Middle frontal gyrus (tissue), 1 donor: ENCODE data around the gene S100A5.
A peak's percentile ranks its signal among the peaks of the same experiment; 100 is the strongest.
"Not testable (repeated sequence)": the region's sequence is repeated elsewhere in the genome, so short reads cannot be mapped to it uniquely, and the experiment has no call there.

Experiments used
- DNase-seq: peaks from one replicate; pipeline ENCODE4 v3.0.0-alpha.2; 2015; ENCODE audit warnings: low spot score; ENCODE audit errors: extremely low spot score

Gene S100A5

DNA sequence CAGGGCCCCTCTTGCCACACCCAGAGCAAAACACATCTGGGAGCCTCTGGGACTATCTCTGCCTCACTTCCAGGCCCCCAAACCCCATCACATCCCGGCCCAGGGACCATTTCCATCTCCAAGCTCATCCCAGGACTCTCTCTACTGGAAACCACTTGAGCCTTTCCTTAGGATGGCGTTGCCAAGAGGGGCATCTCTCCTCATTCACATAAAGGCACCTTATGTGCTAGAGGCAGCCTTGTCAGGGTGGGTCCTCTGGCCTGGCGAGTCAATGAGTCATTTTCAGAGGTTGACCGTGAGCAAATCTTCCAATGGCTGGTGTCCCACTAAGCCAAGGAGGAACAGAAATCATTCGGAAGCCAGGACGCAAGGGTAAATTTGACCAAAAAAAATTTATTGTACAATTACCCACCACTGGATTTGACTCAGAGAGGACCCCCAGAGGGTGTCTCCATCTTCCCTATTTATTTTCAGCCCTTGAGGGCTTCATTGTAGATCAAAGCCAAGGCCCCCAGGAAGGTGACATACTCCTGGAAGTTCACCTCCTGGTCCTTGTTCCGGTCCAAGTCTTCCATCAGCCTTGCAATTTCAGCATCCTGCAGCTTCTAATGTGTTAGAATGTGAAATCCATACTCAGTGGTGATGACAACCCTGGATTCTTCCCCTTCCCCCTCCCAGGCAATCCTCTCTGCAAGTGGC lies 6.4 kb downstream of the S100A5 start:
- no peak for DNase-seq

DNA sequence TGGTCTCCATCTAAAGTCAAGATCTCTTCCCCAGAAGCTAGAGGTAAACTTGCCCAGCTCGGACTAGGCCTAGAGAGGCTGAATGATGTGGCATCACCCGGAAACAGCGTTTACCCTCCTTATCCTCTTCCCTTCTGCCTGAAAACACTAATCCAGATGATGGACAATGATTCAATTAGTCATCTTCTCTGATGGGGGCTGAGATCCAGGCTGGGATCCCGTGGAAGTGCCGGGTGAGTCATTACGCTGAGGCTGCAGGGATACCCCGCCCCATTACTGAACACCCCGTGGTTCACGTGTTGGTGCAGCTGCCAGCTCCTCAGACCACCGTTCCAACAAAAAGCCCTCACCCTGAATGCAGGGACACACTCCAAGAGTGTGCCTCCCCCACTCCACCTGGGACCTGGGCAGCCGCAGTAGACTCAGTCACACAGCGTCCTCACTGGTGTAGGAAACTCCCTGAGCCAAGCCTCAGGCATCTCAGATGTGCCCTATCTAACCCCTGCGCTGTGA lies 7.0 kb downstream of the S100A5 start:
- no peak for DNase-seq

DNA sequence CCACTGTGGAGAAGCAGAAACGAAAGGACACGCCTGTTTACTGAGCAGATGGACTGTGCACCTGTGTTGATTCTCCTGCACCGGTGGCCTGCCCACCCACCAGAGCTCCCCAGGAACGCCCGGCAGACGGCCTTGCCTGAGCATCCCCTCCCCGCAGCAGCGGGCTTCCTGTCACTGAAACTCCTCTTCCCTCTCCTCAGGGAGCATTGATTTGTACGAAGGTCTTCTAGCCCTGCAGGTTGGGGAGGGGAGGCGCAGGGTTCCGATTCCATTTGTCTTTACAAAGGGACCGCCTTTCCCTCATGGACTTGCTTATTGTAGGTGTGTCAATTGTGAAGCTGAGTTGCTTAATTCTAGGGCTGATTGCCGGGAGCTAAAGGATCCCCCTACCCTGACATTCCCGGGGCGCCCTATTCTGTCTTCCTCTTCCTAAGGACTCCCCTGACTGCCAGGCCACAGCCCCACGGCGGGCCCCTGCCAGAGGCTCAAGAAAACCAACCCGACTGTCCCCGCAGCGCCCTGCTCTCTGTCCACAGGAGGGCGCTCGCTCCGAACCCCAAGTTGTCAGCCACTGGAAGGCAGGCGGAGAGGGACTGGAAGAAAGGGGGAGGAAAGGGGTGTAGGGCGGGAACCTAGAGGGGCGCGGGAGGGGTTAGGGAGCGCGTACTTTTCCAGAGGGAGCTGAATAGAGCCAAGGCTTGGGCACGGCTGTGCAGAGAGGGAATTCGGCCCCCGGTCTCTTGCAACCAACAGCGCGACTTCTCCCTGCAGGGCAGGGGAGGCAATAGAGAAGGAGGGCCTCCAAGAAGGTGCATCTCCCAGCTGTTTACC lies 7.8 kb downstream of the S100A5 start:
- DNase-seq, result peak; percentile 30

DNA sequence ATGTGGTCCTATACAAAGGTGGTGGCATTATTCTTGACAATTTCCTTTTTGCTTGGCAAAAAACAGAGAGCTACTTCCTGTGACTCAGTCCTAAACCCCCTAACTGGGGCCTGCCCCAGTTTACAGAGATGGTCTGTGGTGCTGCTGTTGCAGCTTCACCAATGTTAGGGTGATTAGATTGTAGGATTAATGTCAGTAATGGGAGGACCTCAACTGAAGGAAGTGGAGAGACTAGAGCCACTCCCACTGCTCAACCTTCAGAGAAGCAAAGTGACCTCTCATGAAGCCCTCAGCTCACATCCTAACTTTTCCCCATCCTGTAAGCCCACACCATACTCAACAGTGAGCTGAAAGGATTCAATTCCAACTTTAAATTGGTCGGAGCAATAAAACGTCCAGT lies 8.6 kb downstream of the S100A5 start:
- no peak for DNase-seq

DNA sequence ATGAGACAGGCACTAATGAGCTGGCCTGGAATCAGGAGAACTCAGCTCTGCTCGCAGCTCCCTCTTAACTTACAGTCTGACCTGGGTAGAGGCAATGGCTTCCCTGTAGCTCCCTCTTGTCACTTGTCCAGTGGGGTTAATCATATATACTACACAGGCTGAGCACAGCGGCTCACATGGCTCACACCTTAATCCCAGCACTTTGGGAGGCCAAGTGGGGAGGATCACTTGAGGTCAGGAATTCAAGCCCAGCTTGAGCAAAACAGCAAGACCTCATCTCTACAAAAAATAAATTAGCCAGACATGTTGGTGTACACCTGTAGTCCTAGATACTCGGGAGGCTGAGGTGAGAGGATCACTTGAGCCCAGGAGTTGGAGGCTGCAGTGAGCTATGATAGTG lies 9.1 kb downstream of the S100A5 start:
- DNase-seq, result no peak

DNA sequence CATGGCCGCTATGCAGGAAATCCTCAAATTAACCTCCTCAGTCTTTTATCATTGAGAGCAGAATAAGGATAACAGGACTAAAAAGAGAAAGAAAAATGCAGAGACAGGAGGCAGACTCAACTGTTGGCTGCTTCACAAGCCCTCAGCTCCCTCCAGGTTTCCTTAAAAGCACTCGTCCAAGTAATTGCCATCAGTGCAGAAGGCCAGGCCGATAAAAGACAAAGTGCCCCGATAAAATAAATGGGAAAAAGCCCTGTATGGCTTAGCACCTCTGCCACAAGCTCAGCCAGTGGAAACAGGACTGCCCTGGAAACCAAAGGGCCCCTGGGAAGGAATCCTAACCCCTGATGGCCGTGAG lies 13.1 kb downstream of the S100A5 start:
- no peak for DNase-seq

DNA sequence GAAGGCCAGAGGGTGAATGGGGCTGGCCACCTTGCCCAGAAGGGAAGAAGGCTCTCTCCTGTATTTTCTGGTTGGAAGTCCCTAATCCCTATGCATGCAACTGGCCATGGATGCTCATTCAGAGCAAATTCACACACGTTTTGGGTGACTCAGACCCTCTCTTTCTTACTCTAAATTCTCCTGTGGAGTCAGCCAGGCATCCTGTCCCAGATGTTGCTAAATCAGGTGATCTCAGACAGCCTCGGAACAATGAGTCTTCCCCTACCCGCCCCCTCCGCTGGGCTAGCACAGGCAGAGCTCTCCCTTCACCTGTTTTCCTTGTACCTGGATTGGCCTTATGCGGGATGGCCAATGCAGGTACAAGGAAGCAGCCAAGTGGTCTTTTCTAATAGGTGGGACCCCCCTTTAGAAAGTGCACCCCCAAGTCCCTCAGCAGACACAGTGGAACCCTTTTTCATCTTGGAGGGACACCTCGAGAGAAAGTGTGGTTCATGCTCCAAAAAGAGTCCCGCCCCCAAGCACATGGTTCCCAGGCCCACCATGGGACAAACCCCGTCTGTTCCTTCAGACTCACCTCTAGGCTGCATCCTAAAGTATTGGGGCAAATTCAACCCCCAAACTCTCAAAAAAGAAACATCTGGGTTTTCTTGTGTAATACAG lies 13.6 kb downstream of the S100A5 start:
- DNase-seq, result no peak

DNA sequence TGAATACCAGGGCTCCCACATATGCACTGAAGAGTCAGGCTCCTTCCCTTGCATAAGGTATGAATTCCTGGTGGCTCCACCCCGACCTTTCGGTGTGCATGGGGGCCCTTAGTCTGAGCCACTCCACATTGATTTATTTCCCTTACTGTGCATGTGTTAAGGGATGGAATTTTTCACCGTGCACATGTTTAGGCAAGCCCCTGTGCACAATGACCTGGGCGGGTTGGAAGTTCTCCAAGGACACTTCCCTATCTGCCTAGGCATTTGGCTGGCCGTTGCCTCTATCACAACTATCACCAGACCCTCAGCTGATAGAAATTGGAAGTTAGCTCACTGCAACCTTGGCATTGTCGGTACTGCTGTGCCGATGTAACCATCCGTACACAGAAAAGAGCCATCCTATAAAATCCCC lies 14.6 kb downstream of the S100A5 start:
- no peak for DNase-seq

DNA sequence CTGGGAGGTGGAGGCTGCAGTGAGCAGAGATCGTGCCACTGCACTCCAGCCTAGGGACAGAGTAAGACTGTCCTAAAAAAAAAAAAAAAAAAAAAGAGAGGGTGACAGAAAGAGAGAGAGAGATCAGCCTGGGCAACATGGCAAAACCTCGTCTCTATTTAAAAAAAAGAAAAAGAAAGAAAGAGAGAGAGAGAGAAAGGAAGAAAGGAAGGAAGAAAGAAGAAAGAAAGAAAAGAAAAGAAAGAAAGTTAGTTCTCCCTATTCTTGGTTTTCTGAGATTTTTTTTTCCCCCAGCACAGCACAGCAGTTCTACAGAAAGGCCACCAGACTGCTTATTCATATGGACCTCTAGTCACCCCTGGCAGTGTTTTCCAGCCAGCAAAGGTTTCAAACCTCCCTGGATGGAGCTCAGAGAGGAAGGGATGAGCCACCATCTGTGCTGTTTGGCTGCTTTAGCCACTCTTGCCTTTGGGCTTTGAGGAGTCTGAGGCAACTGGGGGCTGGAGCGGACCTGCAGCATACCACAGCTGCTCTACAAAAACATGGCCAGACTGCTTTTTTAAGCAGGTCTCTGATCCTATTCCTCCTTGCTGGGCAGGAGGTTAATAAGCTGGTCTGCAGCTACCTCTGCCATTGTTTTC lies 15.5 kb downstream of the S100A5 start:
- no peak for DNase-seq

DNA sequence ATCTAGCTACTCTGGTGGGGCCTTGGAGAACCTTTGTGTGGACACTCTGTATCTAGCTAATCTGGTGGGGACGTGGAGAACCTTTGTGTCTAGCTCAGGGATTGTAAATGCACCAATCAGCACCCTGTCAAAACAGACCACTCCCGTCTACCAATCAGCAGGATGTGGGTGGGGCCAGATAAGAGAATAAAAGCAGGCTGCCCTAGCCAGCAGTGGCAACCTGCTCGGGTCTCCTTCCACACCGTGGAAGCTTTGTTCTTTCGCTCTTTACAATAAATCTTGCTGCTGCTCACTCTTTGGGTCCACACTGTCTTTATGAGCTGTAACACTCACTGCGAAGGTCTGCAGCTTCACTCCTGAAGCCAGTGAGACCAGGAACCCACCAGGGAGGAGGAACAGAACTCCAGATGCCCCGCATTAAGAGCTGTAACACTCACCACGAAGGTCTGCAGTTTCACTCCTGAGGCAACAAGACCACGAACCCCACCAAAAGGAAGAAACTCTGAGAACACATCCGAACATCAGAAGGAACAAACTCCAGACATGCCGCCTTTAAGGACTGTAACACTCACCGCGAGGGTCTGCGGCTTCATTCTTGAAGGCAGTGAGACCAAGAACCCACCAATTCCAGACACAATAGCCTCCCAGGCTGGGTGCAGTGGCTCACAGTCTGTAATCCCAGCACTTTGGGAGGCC lies 18.2 kb downstream of the S100A5 start:
- not testable (repeated sequence) for DNase-seq

DNA sequence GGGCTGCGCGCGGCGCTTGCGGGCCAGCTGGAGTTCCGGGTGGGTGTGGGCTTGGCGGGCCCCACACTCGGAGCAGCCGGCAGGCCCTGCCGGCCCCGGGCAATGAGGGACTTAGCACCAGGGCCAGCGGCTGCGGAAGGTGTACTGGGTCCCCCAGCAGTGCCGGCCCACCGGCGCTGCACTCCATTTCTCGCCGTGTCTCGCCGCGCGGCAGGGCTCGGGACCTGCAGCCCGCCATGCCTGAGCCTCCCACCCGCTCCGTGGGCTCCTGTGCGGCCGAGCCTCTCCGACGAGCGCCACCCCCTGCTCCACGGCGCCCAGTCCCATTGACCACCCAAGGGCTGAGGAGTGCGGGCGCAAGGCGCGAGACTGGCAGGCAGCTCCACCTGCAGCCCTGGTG lies 18.9 kb downstream of the S100A5 start:
- not testable (repeated sequence) for DNase-seq

DNA sequence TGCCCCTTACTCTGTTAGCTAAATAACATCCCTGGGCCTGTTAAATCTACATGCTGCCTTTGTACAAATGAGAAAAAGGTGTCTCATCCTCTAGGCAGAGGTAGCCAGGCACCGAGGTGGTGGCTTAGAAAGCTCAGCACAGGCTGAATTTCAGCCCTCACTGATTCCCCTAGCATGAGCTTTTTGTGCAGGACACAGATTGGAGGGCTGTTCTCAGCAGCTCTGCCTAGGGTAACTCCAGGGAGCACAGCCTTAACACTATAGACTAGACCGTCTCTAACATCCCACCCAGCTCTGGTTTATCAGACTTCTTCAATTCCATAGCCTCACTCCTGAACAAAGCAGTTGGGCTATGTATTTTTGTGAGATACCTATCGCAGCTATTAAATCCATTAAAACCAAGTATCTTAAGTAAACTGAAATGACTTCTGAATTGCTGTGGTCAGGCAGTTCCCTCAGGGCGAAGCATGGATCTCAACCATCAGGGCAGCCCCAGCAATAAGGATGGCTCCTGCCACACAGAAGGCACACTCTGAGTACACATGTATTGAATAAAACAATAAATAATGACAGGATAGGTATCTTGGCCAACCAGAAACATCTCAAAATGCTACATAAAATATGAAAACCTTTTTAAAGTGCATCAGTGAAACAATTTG lies 19.8 kb downstream of the S100A5 start:
- DNase-seq, result no peak

DNA sequence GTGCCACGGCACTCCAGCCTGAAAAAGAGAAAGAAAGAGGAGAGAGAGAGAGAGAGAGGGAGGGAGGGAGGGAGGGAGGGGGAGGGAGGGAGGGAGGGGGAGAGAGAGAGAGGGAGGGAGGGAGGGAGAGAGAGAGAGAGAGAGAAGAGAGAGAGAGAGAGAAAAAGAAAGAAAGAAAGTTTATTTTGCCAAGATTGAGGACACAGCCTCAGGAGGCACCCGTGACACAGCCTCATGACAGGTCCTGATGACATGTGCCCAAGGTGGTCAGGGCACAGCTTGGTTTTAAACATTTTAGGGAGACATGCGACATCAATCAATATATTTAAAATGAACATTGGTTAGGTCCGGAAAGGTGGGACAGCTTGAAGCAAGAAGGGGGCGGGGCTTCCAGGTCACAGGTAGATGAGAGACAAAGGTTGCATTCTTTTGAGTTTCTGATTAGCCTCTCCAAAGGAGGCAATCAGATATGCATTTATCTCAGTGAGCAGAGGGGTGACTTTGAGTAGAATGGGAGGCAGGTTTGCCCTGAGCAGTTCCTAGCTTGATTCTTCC lies 20.5 kb downstream of the S100A5 start:
- not testable (repeated sequence) for DNase-seq

DNA sequence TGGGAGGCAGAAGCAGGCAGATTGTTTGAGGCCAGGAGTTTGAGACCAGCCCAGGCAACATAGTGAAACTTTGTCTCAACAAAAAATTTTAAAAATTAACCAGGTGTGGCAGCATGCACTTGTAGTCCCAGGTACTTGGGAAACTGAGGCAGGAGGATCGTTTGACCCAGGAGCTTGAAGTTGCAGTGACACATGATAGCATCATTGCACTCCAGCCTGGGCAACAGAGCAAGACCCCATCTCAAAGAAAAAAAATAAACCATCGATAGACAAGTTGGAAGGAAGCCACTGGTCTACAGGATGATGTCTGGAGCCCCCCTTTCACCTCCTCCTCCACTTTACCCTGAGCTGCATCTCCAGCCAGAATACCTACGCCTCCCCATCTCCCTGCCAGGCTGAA lies 21.5 kb downstream of the S100A5 start:
- DNase-seq, result no peak

DNA sequence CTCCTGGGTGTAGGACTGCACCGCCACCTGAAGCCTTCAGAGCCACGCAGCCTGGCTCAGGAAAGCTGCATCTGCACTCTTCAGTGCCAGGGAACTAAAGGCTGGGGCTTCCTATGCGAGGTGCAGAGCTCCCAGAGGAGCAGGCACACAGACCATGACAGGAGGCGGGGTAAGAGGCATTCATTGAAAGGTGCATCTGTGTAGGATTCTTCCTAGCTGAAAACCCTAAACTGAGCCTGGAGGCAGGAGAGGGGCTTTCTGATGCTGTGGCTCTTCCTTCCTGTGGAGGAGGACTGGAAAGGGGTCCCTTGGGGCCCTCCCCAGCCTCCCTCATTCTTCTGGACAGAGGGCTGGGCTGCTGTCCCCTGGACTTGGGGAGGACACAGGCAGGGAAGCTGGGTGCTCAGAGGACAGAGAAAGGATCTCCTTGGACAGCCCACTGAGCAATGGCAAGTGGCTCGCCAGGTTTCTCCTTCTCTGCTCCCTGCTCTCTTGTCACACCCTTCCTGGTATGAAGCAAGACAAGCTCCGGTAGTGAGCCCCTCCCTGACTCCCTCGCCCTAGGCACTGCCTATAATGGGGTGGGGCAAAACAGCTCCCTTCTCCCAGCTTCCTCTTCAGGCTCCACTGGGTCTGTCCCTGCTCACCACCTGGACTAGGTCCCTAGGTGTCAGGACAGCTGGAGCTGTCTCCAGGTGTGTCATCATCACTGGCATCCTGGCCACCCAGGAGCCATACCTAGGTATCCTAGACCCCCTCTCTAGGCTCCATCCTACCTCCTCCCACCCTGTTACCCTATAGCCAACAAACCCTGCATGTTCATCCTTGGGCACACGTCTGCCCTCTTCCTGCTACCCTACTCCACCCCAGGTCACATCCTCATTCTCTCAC lies 25.0 kb downstream of the S100A5 start:
- DNase-seq, result no peak

DNA sequence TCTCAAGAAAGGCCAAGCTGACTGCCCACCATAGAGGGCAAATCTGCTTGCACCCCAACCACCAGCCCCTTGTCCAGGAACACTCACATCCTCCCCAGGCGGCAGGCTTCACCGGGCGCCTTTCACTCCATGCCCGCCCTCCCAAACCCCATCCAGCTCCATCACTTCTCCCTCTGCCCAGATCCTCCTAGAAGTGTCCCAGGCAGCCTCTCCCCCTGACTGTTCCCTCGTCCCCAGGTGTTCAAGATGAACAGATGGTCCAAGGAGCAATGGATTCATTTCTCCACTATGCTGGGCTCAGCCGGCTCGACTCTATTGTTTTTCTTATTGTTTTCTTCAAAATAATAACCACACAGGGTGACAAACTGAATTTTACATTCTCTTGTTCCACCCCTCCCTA lies 27.1 kb downstream of the S100A5 start:
- DNase-seq, result no peak

DNA sequence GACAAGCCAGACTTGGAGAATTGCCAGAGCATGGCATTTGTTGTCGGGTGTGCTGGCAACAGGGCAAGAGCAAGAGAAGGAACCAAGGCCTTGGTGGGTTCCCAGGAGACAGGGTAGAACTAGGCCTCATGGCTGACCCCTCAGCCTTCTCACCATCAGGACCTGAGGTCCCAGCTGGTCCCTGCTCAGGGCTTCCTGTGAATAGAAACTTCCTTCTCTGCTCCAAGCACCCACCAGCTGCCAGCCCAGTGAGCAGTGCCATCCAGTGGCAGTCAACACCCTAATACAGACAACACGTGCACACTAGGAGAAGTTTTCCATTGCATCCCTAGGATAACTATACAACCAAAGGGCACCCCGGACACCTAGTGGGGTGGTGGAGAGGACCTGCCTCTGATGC lies 27.7 kb downstream of the S100A5 start:
- no peak for DNase-seq

DNA sequence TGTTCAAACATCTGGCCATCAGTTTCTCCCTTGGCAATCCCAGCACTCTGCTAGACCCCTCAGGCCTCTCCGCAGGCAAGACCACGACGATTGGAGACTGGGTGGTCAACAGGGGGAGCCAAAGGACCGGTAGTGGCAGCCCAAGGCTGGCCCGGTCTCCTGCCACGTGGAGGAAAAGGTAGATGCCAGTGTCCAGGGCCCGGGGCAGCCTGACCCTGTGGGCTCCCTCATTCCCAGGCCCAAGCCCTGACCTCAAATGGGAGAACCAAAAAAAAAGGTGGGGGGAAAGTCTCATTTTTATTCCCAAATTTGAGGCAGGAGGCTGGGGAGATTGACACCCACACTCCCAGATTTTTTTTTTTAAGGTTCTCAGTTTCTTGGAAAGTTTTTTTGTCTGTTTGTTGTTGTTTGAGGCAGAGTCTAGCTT lies 29.7 kb downstream of the S100A5 start:
- DNase-seq, result no peak

DNA sequence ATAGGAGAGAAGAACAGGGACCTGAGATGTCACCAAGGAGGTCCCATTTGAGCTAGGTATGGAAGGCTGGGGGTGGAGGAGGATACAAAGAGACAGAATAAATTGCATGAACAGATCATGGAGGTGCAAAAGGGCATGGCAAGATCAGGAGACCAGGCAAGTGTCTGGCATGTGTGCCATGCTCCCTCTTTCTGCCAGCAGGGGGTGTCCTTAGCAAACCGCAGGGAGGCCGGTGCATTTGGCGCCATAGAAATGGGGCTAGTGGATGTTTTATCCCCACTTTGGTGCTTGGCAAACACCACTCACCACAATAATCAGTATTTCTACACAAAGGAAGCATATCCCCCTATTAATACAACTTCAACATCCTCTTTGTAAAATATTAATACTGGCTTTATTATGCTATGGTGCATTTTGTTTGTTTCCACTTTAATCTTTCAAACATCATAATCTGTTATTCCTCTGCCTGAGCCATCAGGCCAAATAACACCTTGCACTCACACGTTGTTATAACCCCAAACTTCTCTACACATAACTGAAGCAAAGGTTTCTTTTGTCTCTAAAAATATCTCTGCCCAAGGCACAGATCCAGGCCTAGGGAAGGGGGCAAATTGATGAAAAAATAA lies 30.9 kb downstream of the S100A5 start:
- DNase-seq, result no peak
